Gastroesophageal sphincter (tissue), 3 donors: Measurements from ENCODE around the gene CYTL1.
A peak's percentile ranks its signal among the peaks of the same experiment; 100 is the strongest.

Experiments used
- CTCF ChIP-seq, 4 experiments: fragments of 200-600 bp in 2 of 4; fragments of 450-650 bp in 2 of 4; sonication (generic) in 1 of 4; IDR thresholded peaks; one replicate each; pipeline ENCODE4 v1.5.1; 2017 to 2019; ENCODE audit warnings: antibody characterized with exemption in 4 of 4, mild to moderate bottlenecking in 2 of 4, moderate library complexity in 2 of 4
- POLR2A ChIP-seq, 2 donors: fragments of 450-650 bp; IDR thresholded peaks; one replicate each; pipeline ENCODE4 v1.6.1; 2017; ENCODE audit warnings: antibody characterized with exemption in 2 of 2, mild to moderate bottlenecking in 2 of 2, moderate library complexity in 1 of 2
- POLR2AphosphoS5 ChIP-seq: sonication (generic); formaldehyde crosslinking; IDR thresholded peaks from one replicate; pipeline ENCODE4 v1.6.1; 2017; ENCODE audit warnings: antibody characterized with exemption

DNA sequence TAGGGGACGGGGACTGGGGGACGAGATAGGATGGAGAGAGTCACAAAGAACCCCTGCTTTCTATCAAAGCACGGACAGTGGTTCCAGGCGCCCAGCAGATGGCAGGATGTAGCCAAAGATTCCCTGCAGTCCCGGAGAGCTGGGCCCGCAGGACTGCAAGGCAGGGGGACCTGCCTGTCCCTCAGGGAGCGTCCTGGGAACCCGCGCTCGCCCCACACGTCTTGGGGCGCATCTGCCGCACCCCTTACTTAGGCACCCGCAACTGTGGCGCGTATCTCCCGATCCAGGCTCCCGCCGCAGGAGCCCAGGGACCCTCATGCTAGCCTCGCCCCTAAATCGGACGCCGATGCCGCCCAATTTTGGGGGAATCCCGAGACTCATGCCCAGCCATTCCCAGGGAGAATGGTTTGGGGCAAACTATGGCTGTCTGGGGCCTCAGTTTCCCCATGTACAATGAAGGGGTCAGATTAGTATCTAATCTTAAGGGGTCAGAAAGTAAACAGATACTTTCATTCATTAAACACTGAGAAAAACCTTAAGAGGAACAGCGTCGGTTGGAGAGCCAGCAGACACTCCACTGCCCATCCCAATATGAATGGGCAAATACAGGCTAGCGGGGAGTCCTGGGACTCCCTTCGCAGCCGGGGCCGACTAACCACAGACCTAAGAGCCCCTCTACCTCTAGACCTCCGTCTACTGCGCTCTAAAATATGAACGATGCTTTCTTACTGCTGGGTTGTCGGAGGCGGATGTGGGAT is 31.4 kb upstream of the CYTL1 start:
- TF ChIP-seq POLR2A (IDR thresholded peaks at IDR 0.05) (no peak), CTCF (IDR thresholded peaks at IDR 0.05) (peak; percentile 38 to 85 (median 62)), POLR2AphosphoS5 (no peak)
